ENCODE measurements around the gene DYNLT5.
A peak's percentile ranks its signal among the peaks of the same experiment; 100 is the strongest.
"Not testable (repeated sequence)": the region's sequence is repeated elsewhere in the genome, so short reads cannot be mapped to it uniquely, and the experiment has no call there.

The DYNLT5 gene

DNA sequence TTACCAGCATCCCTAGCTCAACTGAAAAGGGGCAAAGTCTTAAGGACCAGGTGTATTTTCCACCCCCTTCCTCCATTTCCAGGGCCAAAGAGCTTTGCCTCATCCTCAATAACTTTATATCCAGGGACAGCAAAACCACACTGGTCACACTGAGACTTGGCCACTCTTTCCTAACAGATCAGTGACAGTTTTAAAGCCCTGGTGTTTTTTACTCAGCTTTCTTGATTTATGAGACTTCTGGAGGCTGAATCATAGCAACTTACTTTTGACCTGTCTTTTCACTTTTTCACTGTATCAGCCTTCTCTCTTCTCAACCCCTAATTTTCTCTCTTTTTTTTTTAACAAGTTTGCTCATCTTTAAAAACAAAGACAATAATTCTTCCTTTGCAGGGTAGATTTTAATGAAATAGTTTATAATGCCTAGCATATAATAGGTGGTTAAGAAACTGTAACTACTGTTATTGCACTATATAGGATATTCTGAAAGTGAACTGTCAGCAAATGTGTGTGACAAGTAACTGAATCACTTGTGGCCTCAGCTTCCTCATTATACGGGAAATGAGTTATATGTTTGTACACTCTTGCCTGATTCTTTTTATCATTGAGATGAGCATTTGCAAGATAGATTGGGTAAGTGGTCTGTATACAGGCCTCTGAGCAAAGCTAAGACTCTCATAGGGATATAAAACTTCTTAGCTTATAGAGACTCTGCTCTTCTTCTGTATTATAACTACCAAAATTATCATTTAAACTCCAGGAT lies 19.7 kb upstream of the DYNLT5 start:
- TF ChIP-seq SNAI2 (CRISPR knock-in tag; IDR thresholded peaks at IDR 0.05) (no peak), ZFP3 (CRISPR knock-in tag; IDR thresholded peaks at IDR 0.05) (no peak), TOX (CRISPR knock-in tag; IDR thresholded peaks at IDR 0.05; ENCODE audit: borderline replicate concordance) (no peak)
- TF ChIP-seq, protein P1, sequence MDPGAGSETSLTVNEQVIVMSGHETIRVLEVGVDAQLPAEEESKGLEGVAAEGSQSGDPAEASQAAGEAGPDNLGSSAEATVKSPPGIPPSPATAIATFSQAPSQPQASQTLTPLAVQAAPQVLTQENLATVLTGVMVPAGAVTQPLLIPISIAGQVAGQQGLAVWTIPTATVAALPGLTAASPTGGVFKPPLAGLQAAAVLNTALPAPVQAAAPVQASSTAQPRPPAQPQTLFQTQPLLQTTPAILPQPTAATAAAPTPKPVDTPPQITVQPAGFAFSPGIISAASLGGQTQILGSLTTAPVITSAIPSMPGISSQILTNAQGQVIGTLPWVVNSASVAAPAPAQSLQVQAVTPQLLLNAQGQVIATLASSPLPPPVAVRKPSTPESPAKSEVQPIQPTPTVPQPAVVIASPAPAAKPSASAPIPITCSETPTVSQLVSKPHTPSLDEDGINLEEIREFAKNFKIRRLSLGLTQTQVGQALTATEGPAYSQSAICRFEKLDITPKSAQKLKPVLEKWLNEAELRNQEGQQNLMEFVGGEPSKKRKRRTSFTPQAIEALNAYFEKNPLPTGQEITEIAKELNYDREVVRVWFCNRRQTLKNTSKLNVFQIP (CRISPR knock-in tag; IDR thresholded peaks at IDR 0.05; ENCODE audit: borderline replicate concordance, low read depth): no peak
- TF ChIP-seq, protein P2, sequence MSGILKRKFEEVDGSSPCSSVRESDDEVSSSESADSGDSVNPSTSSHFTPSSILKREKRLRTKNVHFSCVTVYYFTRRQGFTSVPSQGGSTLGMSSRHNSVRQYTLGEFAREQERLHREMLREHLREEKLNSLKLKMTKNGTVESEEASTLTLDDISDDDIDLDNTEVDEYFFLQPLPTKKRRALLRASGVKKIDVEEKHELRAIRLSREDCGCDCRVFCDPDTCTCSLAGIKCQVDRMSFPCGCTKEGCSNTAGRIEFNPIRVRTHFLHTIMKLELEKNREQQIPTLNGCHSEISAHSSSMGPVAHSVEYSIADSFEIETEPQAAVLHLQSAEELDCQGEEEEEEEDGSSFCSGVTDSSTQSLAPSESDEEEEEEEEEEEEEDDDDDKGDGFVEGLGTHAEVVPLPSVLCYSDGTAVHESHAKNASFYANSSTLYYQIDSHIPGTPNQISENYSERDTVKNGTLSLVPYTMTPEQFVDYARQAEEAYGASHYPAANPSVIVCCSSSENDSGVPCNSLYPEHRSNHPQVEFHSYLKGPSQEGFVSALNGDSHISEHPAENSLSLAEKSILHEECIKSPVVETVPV (CRISPR knock-in tag; IDR thresholded peaks at IDR 0.05): no peak
- ATAC-seq: peak; percentile 21; the same call in 1 of the 3 replicates

DNA sequence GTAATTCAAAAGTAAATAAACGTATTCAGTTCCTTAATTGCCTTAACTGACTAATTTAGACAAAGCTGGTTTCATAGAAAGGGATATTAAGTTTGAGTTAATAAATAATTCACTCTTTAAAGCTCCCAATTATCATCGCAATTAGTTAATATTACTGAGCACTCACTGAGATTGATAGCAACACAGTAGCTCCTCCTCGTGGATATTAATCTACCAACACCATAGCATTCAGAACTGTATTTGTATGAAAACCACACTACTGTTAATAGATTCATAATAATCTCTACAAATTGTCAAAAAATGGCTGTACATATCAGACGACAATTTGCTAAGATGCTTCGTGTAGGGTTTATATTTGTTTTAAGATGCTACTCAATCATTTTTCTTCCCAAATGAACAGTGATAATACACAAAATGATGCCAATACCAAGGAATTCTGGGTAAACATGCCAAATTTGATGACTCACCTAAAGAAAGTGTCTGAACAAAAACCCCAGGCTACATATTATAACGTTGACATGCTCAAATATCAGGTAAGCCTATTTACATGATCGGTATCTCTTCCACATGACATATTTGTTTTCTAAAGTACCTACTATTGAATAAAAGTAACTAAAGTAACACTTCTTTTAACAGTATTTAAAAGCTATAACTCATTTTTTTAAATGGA lies 18.8 kb upstream of the DYNLT5 start:
- ATAC-seq: peak; percentile 60; the same call in 1 of the 3 replicates
- TF ChIP-seq, protein P2 (CRISPR knock-in tag; IDR thresholded peaks at IDR 0.05): no peak
- TF ChIP-seq, protein P3, sequence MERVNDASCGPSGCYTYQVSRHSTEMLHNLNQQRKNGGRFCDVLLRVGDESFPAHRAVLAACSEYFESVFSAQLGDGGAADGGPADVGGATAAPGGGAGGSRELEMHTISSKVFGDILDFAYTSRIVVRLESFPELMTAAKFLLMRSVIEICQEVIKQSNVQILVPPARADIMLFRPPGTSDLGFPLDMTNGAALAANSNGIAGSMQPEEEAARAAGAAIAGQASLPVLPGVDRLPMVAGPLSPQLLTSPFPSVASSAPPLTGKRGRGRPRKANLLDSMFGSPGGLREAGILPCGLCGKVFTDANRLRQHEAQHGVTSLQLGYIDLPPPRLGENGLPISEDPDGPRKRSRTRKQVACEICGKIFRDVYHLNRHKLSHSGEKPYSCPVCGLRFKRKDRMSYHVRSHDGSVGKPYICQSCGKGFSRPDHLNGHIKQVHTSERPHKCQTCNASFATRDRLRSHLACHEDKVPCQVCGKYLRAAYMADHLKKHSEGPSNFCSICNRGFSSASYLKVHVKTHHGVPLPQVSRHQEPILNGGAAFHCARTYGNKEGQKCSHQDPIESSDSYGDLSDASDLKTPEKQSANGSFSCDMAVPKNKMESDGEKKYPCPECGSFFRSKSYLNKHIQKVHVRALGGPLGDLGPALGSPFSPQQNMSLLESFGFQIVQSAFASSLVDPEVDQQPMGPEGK (CRISPR knock-in tag; IDR thresholded peaks at IDR 0.05; ENCODE audit: borderline replicate concordance): no peak
- TF ChIP-seq BACH2 (CRISPR knock-in tag; IDR thresholded peaks at IDR 0.05; ENCODE audit: borderline replicate concordance): no peak
- TF ChIP-seq ZNF70 (CRISPR knock-in tag; IDR thresholded peaks at IDR 0.05): no peak
- TF ChIP-seq ZC3H10 (CRISPR knock-in tag; IDR thresholded peaks at IDR 0.05): no peak
- no peak for TF ChIP-seq ARNTL (CRISPR knock-in tag; IDR thresholded peaks at IDR 0.05; ENCODE audit: borderline replicate concordance, low read depth)
- TF ChIP-seq TCF4 (CRISPR knock-in tag; IDR thresholded peaks at IDR 0.05; ENCODE audit: borderline replicate concordance): no peak
- no peak for TF ChIP-seq ZFP30 (CRISPR knock-in tag; IDR thresholded peaks at IDR 0.05)
- TF ChIP-seq CSDC2 (CRISPR knock-in tag; IDR thresholded peaks at IDR 0.05): no peak
- TF ChIP-seq ISL1 (CRISPR knock-in tag; IDR thresholded peaks at IDR 0.05): no peak
- no peak for TF ChIP-seq ZNF565 (CRISPR knock-in tag; conservative IDR thresholded peaks at IDR 0.05; ENCODE audit: low read depth)
- no peak for TF ChIP-seq ESRRG (CRISPR knock-in tag; IDR thresholded peaks at IDR 0.05)
- no peak for TF ChIP-seq SNAI2 (CRISPR knock-in tag; IDR thresholded peaks at IDR 0.05)
- TF ChIP-seq, protein P4, sequence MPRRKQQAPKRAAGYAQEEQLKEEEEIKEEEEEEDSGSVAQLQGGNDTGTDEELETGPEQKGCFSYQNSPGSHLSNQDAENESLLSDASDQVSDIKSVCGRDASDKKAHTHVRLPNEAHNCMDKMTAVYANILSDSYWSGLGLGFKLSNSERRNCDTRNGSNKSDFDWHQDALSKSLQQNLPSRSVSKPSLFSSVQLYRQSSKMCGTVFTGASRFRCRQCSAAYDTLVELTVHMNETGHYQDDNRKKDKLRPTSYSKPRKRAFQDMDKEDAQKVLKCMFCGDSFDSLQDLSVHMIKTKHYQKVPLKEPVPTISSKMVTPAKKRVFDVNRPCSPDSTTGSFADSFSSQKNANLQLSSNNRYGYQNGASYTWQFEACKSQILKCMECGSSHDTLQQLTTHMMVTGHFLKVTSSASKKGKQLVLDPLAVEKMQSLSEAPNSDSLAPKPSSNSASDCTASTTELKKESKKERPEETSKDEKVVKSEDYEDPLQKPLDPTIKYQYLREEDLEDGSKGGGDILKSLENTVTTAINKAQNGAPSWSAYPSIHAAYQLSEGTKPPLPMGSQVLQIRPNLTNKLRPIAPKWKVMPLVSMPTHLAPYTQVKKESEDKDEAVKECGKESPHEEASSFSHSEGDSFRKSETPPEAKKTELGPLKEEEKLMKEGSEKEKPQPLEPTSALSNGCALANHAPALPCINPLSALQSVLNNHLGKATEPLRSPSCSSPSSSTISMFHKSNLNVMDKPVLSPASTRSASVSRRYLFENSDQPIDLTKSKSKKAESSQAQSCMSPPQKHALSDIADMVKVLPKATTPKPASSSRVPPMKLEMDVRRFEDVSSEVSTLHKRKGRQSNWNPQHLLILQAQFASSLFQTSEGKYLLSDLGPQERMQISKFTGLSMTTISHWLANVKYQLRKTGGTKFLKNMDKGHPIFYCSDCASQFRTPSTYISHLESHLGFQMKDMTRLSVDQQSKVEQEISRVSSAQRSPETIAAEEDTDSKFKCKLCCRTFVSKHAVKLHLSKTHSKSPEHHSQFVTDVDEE (CRISPR knock-in tag; IDR thresholded peaks at IDR 0.05): no peak

DNA sequence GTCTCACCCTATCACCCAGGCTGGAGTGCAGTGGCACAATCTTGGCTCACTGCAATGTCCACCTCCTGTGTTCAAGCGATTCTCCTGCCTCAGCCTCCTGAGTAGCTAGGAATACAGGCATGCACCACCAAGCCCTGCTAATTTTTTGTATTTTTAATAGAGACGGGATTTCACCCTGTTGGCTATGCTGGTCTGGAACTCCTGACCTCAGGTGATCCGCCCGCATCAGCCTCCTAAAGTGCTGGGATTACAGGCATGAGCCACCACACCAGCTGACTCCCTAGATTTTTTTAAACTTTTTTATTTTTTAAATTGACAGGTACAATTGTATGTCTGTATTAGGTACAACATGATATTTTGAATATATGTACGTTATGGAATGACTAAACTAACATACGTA lies 17.7 kb upstream of the DYNLT5 start:
- not testable (repeated sequence) for ATAC-seq

DNA sequence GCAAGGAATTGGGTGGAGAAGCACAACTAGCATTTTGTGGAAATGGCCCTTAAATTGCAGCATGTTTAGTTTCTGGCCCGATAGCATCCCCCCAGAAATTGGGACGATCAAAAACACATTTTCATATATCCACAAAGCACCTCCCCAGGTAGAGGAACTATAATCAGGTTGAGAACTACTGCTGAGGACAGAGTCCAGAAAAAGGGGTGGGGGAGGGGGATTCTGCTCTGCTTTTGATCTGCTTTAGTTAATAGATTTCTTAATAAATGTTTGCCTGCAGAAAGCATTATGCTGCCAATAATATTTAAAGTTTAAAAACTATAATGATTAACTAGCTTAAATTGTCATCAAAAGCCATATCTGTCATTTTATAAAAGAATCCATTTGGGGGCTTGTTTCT lies 14.4 kb upstream of the DYNLT5 start:
- ATAC-seq: no peak
- TF ChIP-seq OSR1 (CRISPR knock-in tag; IDR thresholded peaks at IDR 0.05) (no peak), ZNF70 (CRISPR knock-in tag; IDR thresholded peaks at IDR 0.05) (no peak), ISL1 (CRISPR knock-in tag; IDR thresholded peaks at IDR 0.05) (no peak), PPARA (CRISPR knock-in tag; IDR thresholded peaks at IDR 0.05; ENCODE audit: borderline replicate concordance) (no peak), BACH2 (CRISPR knock-in tag; IDR thresholded peaks at IDR 0.05; ENCODE audit: borderline replicate concordance) (no peak), ESRRG (CRISPR knock-in tag; IDR thresholded peaks at IDR 0.05) (no peak), ZNF565 (CRISPR knock-in tag; conservative IDR thresholded peaks at IDR 0.05; ENCODE audit: low read depth) (no peak), ZFP3 (CRISPR knock-in tag; IDR thresholded peaks at IDR 0.05) (no peak)
- TF ChIP-seq, protein P4 (CRISPR knock-in tag; IDR thresholded peaks at IDR 0.05): no peak
- TF ChIP-seq, protein P5, sequence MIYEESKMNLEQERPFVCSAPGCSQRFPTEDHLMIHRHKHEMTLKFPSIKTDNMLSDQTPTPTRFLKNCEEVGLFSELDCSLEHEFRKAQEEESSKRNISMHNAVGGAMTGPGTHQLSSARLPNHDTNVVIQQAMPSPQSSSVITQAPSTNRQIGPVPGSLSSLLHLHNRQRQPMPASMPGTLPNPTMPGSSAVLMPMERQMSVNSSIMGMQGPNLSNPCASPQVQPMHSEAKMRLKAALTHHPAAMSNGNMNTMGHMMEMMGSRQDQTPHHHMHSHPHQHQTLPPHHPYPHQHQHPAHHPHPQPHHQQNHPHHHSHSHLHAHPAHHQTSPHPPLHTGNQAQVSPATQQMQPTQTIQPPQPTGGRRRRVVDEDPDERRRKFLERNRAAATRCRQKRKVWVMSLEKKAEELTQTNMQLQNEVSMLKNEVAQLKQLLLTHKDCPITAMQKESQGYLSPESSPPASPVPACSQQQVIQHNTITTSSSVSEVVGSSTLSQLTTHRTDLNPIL (CRISPR knock-in tag; IDR thresholded peaks at IDR 0.05; ENCODE audit: low read depth): no peak

All from SK-N-SH treated with all-trans-retinoic acid at 6 μM for 48 hours (cell line).